HEK293 (cell line): ENCODE data around the gene MBNL2.

Experiments used
- ATF2 ChIP-seq: fragments of 450-650 bp; formaldehyde crosslinking; IDR thresholded peaks from 2 replicates; pipeline ENCODE4 v1.5.1; 2016; ENCODE audit warnings: missing biosample characterization, missing genetic modification characterization, low read depth
- EGR2 ChIP-seq: fragments of 450-650 bp; formaldehyde crosslinking; IDR thresholded peaks from 2 replicates; pipeline ENCODE4 v1.5.1; 2016; ENCODE audit warnings: low read depth, missing biosample characterization, missing genetic modification characterization
- GLI4 ChIP-seq: fragments of 450-650 bp; formaldehyde crosslinking; IDR thresholded peaks from 2 replicates; pipeline ENCODE4 v1.5.1; 2016; ENCODE audit warnings: missing biosample characterization, missing genetic modification characterization
- GLIS2 ChIP-seq: fragments of 450-650 bp; formaldehyde crosslinking; IDR thresholded peaks from 2 replicates; pipeline ENCODE4 v1.5.1; 2016; ENCODE audit warnings: missing biosample characterization, missing genetic modification characterization
- HOXD13 ChIP-seq: sonication (generic); formaldehyde crosslinking; IDR thresholded peaks from 2 replicates; pipeline ENCODE4 v1.8.0; 2022; ENCODE audit warnings: missing genetic modification reagents, borderline replicate concordance
- IKZF3 ChIP-seq: fragments of 450-650 bp; IDR thresholded peaks from 2 replicates; pipeline ENCODE4 v1.5.0; 2018; ENCODE audit warnings: missing biosample characterization, mild to moderate bottlenecking, missing genetic modification characterization, moderate library complexity
- OSR2 ChIP-seq: fragments of 450-650 bp; formaldehyde crosslinking; IDR thresholded peaks from 2 replicates; pipeline ENCODE4 v1.5.1; 2016; ENCODE audit warnings: missing biosample characterization, missing genetic modification characterization
- OVOL3 ChIP-seq: fragments of 450-650 bp; formaldehyde crosslinking; IDR thresholded peaks from 2 replicates; pipeline ENCODE4 v1.5.1; 2016; ENCODE audit warnings: missing biosample characterization, missing genetic modification characterization
- PATZ1 ChIP-seq: fragments of 450-650 bp; formaldehyde crosslinking; IDR thresholded peaks from 2 replicates; pipeline ENCODE4 v1.5.1; 2016; ENCODE audit warnings: missing biosample characterization, missing genetic modification characterization
- WT1 ChIP-seq: fragments of 450-650 bp; formaldehyde crosslinking; IDR thresholded peaks from 2 replicates; pipeline ENCODE4 v1.5.1; 2016; ENCODE audit warnings: missing biosample characterization, missing genetic modification characterization
- YY1 ChIP-seq: fragments of 450-650 bp; formaldehyde crosslinking; IDR thresholded peaks from 2 replicates; pipeline ENCODE4 v1.5.1; 2018; ENCODE audit warnings: missing biosample characterization, missing genetic modification characterization
- ZBTB11 ChIP-seq: fragments of 450-650 bp; formaldehyde crosslinking; conservative IDR thresholded peaks from 2 replicates; pipeline ENCODE4 v1.5.1; 2016; ENCODE audit warnings: low read depth, missing biosample characterization, missing genetic modification characterization
- ZNF341 ChIP-seq: fragments of 450-650 bp; formaldehyde crosslinking; IDR thresholded peaks from 2 replicates; pipeline ENCODE4; 2016; ENCODE audit warnings: low read depth, missing biosample characterization, missing genetic modification characterization
- ZNF423 ChIP-seq: fragments of 450-650 bp; formaldehyde crosslinking; IDR thresholded peaks from 2 replicates; pipeline ENCODE4 v1.5.1; 2016; ENCODE audit warnings: missing biosample characterization, missing genetic modification characterization
- ZNF560 ChIP-seq: fragments of 450-650 bp; formaldehyde crosslinking; IDR thresholded peaks from 2 replicates; pipeline ENCODE4 v1.5.1; 2017; ENCODE audit warnings: missing biosample characterization, missing genetic modification characterization, borderline replicate concordance
- ZNF629 ChIP-seq: fragments of 450-650 bp; formaldehyde crosslinking; IDR thresholded peaks from 2 replicates; pipeline ENCODE4 v1.5.1; 2017; ENCODE audit warnings: missing biosample characterization, missing genetic modification characterization
- ZNF660 ChIP-seq: fragments of 450-650 bp; IDR thresholded peaks from 2 replicates; pipeline ENCODE4 v1.5.1; 2018; ENCODE audit warnings: missing biosample characterization, mild to moderate bottlenecking, missing genetic modification characterization
- ZNF791 ChIP-seq: fragments of 450-650 bp; formaldehyde crosslinking; IDR thresholded peaks from 2 replicates; pipeline ENCODE4 v1.5.1; 2016; ENCODE audit warnings: missing biosample characterization, missing genetic modification characterization
- ZSCAN18 ChIP-seq: fragments of 450-650 bp; formaldehyde crosslinking; IDR thresholded peaks from 2 replicates; pipeline ENCODE4 v1.5.1; 2016; ENCODE audit warnings: missing biosample characterization, missing genetic modification characterization
- TF ChIP-seq, protein P1 (sequence below): sonication (generic); formaldehyde crosslinking; IDR thresholded peaks from 2 replicates; pipeline ENCODE4 v1.8.1; 2022; ENCODE audit warnings: mild to moderate bottlenecking, moderate library complexity, missing genetic modification reagents
- TF ChIP-seq, protein P2 (sequence below): fragments of 450-650 bp; formaldehyde crosslinking; IDR thresholded peaks from 2 replicates; pipeline ENCODE4; 2016; ENCODE audit warnings: missing biosample characterization, missing genetic modification characterization
- TF ChIP-seq, protein P3 (sequence below): fragments of 450-650 bp; formaldehyde crosslinking; IDR thresholded peaks from 2 replicates; pipeline ENCODE4 v1.5.1; 2016; ENCODE audit warnings: missing biosample characterization, missing genetic modification characterization

MBNL2 gene

GRCh38 chr13:97259798-97260714, 37.9 kb downstream of the MBNL2 start (continued):
- TF ChIP-seq ZNF560 = no peak
- no peak for TF ChIP-seq ZBTB11 (tag by site-specific recombination)
- TF ChIP-seq ZNF791 (tag by site-specific recombination) = no peak
- TF ChIP-seq, protein P1, sequence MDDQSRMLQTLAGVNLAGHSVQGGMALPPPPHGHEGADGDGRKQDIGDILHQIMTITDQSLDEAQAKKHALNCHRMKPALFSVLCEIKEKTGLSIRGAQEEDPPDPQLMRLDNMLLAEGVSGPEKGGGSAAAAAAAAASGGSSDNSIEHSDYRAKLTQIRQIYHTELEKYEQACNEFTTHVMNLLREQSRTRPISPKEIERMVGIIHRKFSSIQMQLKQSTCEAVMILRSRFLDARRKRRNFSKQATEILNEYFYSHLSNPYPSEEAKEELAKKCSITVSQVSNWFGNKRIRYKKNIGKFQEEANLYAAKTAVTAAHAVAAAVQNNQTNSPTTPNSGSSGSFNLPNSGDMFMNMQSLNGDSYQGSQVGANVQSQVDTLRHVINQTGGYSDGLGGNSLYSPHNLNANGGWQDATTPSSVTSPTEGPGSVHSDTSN (CRISPR knock-in tag) = no peak
- TF ChIP-seq WT1 (tag by site-specific recombination) = no peak; the same call in 1 of the 2 replicates
- TF ChIP-seq ZNF341 (tag by site-specific recombination) = no peak
- TF ChIP-seq ZNF660 = peak; percentile 88
- no peak for TF ChIP-seq EGR2 (tag by site-specific recombination)
- peak; percentile 77 for TF ChIP-seq ZNF629 (tag by site-specific recombination)
- peak; percentile 86 for TF ChIP-seq HOXD13
- TF ChIP-seq ZNF423 (tag by site-specific recombination) = no peak
- TF ChIP-seq ATF2 (tag by site-specific recombination) = peak; percentile 70
- TF ChIP-seq GLIS2 (tag by site-specific recombination) = 0 out of 2 replicates have a peak, but pooled peaks have one; percentile 22
- TF ChIP-seq OSR2 (tag by site-specific recombination) = peak; percentile 92
- no peak for TF ChIP-seq GLI4 (tag by site-specific recombination)
- TF ChIP-seq YY1 (tag by site-specific recombination) = no peak
- TF ChIP-seq, protein P2, sequence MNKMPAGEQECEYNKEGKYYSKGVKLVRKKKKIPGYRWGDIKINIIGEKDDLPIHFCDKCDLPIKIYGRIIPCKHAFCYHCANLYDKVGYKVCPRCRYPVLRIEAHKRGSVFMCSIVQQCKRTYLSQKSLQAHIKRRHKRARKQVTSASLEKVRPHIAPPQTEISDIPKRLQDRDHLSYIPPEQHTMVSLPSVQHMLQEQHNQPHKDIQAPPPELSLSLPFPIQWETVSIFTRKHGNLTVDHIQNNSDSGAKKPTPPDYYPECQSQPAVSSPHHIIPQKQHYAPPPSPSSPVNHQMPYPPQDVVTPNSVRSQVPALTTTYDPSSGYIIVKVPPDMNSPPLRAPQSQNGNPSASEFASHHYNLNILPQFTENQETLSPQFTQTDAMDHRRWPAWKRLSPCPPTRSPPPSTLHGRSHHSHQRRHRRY = no peak
- TF ChIP-seq, protein P3, sequence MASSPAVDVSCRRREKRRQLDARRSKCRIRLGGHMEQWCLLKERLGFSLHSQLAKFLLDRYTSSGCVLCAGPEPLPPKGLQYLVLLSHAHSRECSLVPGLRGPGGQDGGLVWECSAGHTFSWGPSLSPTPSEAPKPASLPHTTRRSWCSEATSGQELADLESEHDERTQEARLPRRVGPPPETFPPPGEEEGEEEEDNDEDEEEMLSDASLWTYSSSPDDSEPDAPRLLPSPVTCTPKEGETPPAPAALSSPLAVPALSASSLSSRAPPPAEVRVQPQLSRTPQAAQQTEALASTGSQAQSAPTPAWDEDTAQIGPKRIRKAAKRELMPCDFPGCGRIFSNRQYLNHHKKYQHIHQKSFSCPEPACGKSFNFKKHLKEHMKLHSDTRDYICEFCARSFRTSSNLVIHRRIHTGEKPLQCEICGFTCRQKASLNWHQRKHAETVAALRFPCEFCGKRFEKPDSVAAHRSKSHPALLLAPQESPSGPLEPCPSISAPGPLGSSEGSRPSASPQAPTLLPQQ (tag by site-specific recombination) = peak; percentile 60; the same call in 1 of the 2 replicates
- no peak for TF ChIP-seq OVOL3
- TF ChIP-seq IKZF3 (tag by site-specific recombination) = peak; percentile 91
- TF ChIP-seq ZSCAN18 (tag by site-specific recombination) = 0 out of 2 replicates have a peak, but pooled peaks have one; percentile 15
- TF ChIP-seq PATZ1 (tag by site-specific recombination) = peak; percentile 65
